ENCODE data around the gene C12orf54.

DNA sequence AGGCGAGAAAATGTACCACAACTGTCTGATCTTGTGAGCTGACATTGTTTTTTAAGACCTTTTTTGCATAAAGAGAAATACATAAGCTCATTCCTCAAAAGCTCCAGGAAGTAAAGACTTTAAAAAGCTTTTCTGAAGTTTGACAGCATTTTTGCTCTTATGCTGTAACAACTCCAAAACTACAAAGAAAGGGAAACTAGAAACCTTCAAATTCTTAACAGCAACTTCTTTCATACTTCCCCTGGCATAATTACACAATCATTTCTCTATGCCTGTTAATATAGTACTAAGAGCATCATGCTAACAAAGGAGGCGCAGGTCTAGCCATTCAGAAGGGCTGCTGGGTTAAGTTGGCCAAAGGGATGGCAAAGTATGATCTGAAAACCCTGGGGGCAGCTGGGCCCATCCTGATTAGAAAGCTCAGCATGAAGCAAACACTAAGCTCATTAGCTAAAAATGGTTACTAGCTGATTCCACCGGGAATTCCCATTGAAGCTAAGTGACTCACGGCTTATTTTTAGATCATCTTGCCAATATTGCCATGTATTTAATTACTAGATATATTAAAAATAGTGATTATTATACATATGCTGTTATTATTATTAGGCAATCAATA lies 36.0 kb upstream of the C12orf54 start:
- TF ChIP-seq, protein P1, sequence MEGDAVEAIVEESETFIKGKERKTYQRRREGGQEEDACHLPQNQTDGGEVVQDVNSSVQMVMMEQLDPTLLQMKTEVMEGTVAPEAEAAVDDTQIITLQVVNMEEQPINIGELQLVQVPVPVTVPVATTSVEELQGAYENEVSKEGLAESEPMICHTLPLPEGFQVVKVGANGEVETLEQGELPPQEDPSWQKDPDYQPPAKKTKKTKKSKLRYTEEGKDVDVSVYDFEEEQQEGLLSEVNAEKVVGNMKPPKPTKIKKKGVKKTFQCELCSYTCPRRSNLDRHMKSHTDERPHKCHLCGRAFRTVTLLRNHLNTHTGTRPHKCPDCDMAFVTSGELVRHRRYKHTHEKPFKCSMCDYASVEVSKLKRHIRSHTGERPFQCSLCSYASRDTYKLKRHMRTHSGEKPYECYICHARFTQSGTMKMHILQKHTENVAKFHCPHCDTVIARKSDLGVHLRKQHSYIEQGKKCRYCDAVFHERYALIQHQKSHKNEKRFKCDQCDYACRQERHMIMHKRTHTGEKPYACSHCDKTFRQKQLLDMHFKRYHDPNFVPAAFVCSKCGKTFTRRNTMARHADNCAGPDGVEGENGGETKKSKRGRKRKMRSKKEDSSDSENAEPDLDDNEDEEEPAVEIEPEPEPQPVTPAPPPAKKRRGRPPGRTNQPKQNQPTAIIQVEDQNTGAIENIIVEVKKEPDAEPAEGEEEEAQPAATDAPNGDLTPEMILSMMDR (IDR thresholded peaks at IDR 0.05) = no peak
- TF ChIP-seq POLR2A (IDR thresholded peaks at IDR 0.05) = no peak
- no peak for TF ChIP-seq POLR2AphosphoS5 (IDR thresholded peaks at IDR 0.05)
